Measurements from ENCODE around the gene SLC10A7. TPM values are rescaled to one million over a fixed set of nuclear protein-coding genes. Genes with fewer than 3 reads are reported as not detected.

The SLC10A7 gene
- total RNA-seq, 4 donors from 2014 or later, result 7.4 to 34.5 (median 17.1) TPM

GRCh38 chr4:146437778-146438177, 84.0 kb downstream of the SLC10A7 start:
- H3K27ac ChIP-seq, result no peak overlapping the region
- intact Hi-C loops (cut with DNase I; ENCODE audit: low total_unique reads), result no loop called here
- no peak for DNase-seq
- H3K27me3 ChIP-seq, result no peaks in the 10 kb centered on the region
- no peaks in the 10 kb centered on the region for H3K9me3 ChIP-seq
- TF ChIP-seq POLR2A (IDR thresholded peaks at IDR 0.05) (no peak), CTCF (IDR thresholded peaks at IDR 0.05) (no peak)
- no peaks in the 10 kb centered on the region for H3K36me3 ChIP-seq
- H3K4me3 ChIP-seq, result no peak overlapping the region
- no peaks in the 10 kb centered on the region for H3K4me1 ChIP-seq

- no peak overlapping the region for H3K4me3 ChIP-seq
- no peak for TF ChIP-seq POLR2A (IDR thresholded peaks at IDR 0.05)
- no peak for TF ChIP-seq CTCF (IDR thresholded peaks at IDR 0.05)
Measured at GRCh38 chr4:146436423-146437162, 85.1 kb downstream of the SLC10A7 start.

GRCh38 chr4:146435962-146436361, 85.8 kb downstream of the SLC10A7 start:
- H3K36me3 ChIP-seq, result no peaks in the 10 kb centered on the region
- DNase-seq, result no peak
- no peaks in the 10 kb centered on the region for H3K27me3 ChIP-seq
- no peaks in the 10 kb centered on the region for H3K4me1 ChIP-seq
- no peak overlapping the region for H3K27ac ChIP-seq
- no peak for TF ChIP-seq POLR2A (IDR thresholded peaks at IDR 0.05)
- no peak for TF ChIP-seq CTCF (IDR thresholded peaks at IDR 0.05)
- no peak overlapping the region for H3K4me3 ChIP-seq
- intact Hi-C loops (cut with DNase I; ENCODE audit: low total_unique reads), result no loop called here
- no peaks in the 10 kb centered on the region for H3K9me3 ChIP-seq

More at GRCh38 chr4:146436423-146437162, 85.1 kb downstream of the SLC10A7 start:
- Histone ChIP-seq H3K4me1 (no peaks in the 10 kb centered on the region), H3K9me3 (no peaks in the 10 kb centered on the region), H3K27ac (no peak overlapping the region), H3K36me3 (no peaks in the 10 kb centered on the region), H3K27me3 (no peaks in the 10 kb centered on the region)
- no peak for DNase-seq
- intact Hi-C loops (cut with DNase I; ENCODE audit: low total_unique reads), result no loop called here

GRCh38 chr4:146432065-146432464, 89.7 kb downstream of the SLC10A7 start:
- TF ChIP-seq POLR2A (IDR thresholded peaks at IDR 0.05) (no peak), CTCF (IDR thresholded peaks at IDR 0.05) (no peak)

GRCh38 chr4:146428298-146428697, 93.4 kb downstream of the SLC10A7 start:
- intact Hi-C loops (cut with DNase I; ENCODE audit: low total_unique reads), result no loop called here
- TF ChIP-seq POLR2A (IDR thresholded peaks at IDR 0.05) (no peak), CTCF (IDR thresholded peaks at IDR 0.05) (no peak)
- DNase-seq, result no peak

More at GRCh38 chr4:146432065-146432464, 89.7 kb downstream of the SLC10A7 start:
- Histone ChIP-seq H3K4me1 (no peaks in the 10 kb centered on the region), H3K27me3 (no peaks in the 10 kb centered on the region), H3K4me3 (no peak overlapping the region), H3K27ac (no peak overlapping the region), H3K36me3 (no peaks in the 10 kb centered on the region), H3K9me3 (no peaks in the 10 kb centered on the region)
- intact Hi-C loops (cut with DNase I; ENCODE audit: low total_unique reads), result no loop called here
- no peak for DNase-seq

More at GRCh38 chr4:146428298-146428697, 93.4 kb downstream of the SLC10A7 start:
- Histone ChIP-seq H3K36me3 (no peaks in the 10 kb centered on the region), H3K4me3 (no peak overlapping the region), H3K9me3 (no peaks in the 10 kb centered on the region), H3K27ac (no peak overlapping the region), H3K4me1 (no peaks in the 10 kb centered on the region), H3K27me3 (no peaks in the 10 kb centered on the region)

All from uterus (tissue), 4 donors.